Hematopoietic multipotent progenitor cell treated with erythropoietin and hydrocortisone succinate and interleukin-3 and kit ligand, for 6 days (in vitro differentiated cells): ENCODE data around the gene TFCP2L1.

ENCODE experiments used
- DNase-seq: peaks from one replicate; pipeline ENCODE4 v3.0.0-alpha.2; 2015

The TFCP2L1 gene

DNA sequence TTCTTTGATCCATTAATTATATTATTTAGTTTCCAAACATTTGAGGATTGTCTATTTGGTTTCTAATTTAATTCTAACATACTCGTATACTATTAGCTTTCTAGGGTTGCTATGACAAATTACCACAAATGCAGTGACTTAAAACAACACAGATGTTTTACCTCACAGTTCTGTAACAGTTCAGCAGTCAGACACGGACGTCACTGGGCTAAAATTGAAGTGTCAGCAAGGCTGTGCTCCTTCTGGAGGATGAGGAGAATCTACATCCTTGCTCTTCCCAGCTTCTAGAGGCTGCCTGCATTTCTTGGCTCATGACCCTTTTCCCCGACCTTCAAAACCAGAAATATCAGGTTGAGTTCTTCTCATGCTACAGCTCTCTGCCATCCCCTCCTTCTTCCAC is 117.6 kb downstream of the TFCP2L1 start:
- DNase-seq, result no peak
